Trophoblast cell (in vitro differentiated cells and primary cell): Measurements from ENCODE around the gene TADA3.

Source experiments
- DNase-seq, 2 donors: peaks; one replicate each; pipeline ENCODE4 v3.0.0-alpha.2; 2016
- H2AFZ ChIP-seq: 2 replicates; pipeline ENCODE4 v1.6.1; 2013; ENCODE audit warnings: low read length, moderate library complexity, mild to moderate bottlenecking; ENCODE audit not compliant: insufficient read depth, poor library complexity
- H2AK5ac ChIP-seq: 2 replicates; pipeline ENCODE4 v1.6.1; 2013; ENCODE audit warnings: mild to moderate bottlenecking, low read length
- H2BK120ac ChIP-seq: 2 replicates; pipeline ENCODE4 v1.6.1; 2013; ENCODE audit warnings: low read length, mild to moderate bottlenecking, moderate library complexity; ENCODE audit not compliant: insufficient read depth, poor library complexity
- H2BK12ac ChIP-seq: 2 replicates; pipeline ENCODE4 v1.6.1; 2013; ENCODE audit warnings: mild to moderate bottlenecking, low read length, moderate library complexity
- H2BK5ac ChIP-seq: 2 replicates; pipeline ENCODE4 v1.6.1; 2013; ENCODE audit warnings: low read length, low read depth, moderate library complexity, mild to moderate bottlenecking; ENCODE audit not compliant: poor library complexity
- H3K14ac ChIP-seq: 2 replicates; pipeline ENCODE4 v1.6.1; 2013; ENCODE audit warnings: mild to moderate bottlenecking, low read length
- H3K18ac ChIP-seq: 2 replicates; pipeline ENCODE4 v1.6.1; 2013; ENCODE audit warnings: mild to moderate bottlenecking, low read length
- H3K23ac ChIP-seq: 2 replicates; pipeline ENCODE4 v1.6.1; 2013; ENCODE audit warnings: low read length
- H3K27ac ChIP-seq: 2 replicates; pipeline ENCODE4 v1.5.1; 2013; ENCODE audit warnings: low read depth, mild to moderate bottlenecking, inconsistent platforms, low read length, moderate library complexity
- H3K27me3 ChIP-seq: 2 replicates; pipeline ENCODE4 v1.6.1; 2013; ENCODE audit warnings: inconsistent platforms, mild to moderate bottlenecking, low read length, moderate library complexity; ENCODE audit not compliant: insufficient read depth
- H3K36me3 ChIP-seq, 2 experiments: 1 replicate in 1 of 2; 2 replicates in 1 of 2; pipeline ENCODE4 v1.6.1; 2013; ENCODE audit warnings: low read length in 2 of 2, mild to moderate bottlenecking in 2 of 2, moderate library complexity in 1 of 2; ENCODE audit not compliant: insufficient read depth in 2 of 2, control insufficient read depth in 1 of 2
- H3K4ac ChIP-seq: 2 replicates; pipeline ENCODE4 v1.6.1; 2013; ENCODE audit warnings: low read depth, mild to moderate bottlenecking, low read length, moderate library complexity
- H3K4me1 ChIP-seq, 2 experiments: 1 replicate in 1 of 2; 2 replicates in 1 of 2; pipeline ENCODE4 v1.6.1; 2013; ENCODE audit warnings: low read length in 2 of 2, mild to moderate bottlenecking in 2 of 2, moderate library complexity in 1 of 2; ENCODE audit not compliant: insufficient read depth in 2 of 2, control insufficient read depth in 1 of 2
- H3K4me2 ChIP-seq: 2 replicates; pipeline ENCODE4 v1.6.1; 2013; ENCODE audit warnings: inconsistent platforms, mild to moderate bottlenecking, low read length, moderate library complexity
- H3K4me3 ChIP-seq: 2 replicates; pipeline ENCODE4 v1.5.1; 2013; ENCODE audit warnings: mild to moderate bottlenecking, low read depth, low read length, inconsistent platforms
- H3K79me1 ChIP-seq: one replicate; pipeline ENCODE4 v1.6.1; 2013; ENCODE audit warnings: low read length
- H3K79me2 ChIP-seq: 2 replicates; pipeline ENCODE4 v1.6.1; 2013; ENCODE audit warnings: low read length, mild to moderate bottlenecking; ENCODE audit not compliant: control insufficient read depth, insufficient read depth, poor library complexity
- H3K9ac ChIP-seq: 2 replicates; pipeline ENCODE4 v1.6.1; 2013; ENCODE audit warnings: mild to moderate bottlenecking, low read length
- H3K9me3 ChIP-seq: 2 replicates; pipeline ENCODE4 v1.6.1; 2013; ENCODE audit warnings: low read depth, mild to moderate bottlenecking, control low read depth, inconsistent platforms, low read length; ENCODE audit not compliant: insufficient read depth
- H4K12ac ChIP-seq: 2 replicates; pipeline ENCODE4 v1.6.1; 2013; ENCODE audit warnings: low read depth, mild to moderate bottlenecking, low read length, moderate library complexity
- H4K8ac ChIP-seq: 2 replicates; pipeline ENCODE4 v1.6.1; 2013; ENCODE audit warnings: low read depth, mild to moderate bottlenecking, low read length, moderate library complexity
- H4K91ac ChIP-seq: one replicate; pipeline ENCODE4 v1.6.1; 2013; ENCODE audit warnings: low read depth, mild to moderate bottlenecking, low read length, moderate library complexity
- WGBS: extraction: QIAGEN DNeasy Blood & Tissue Kit; methylation state at CpG from one replicate; pipeline ENCODE4 v1.1.7; 2013; ENCODE audit warnings: missing lambda C conversion rate; ENCODE audit not compliant: insufficient read length, insufficient coverage; ENCODE audit errors: extremely low coverage; 5-methylcytosine and 5-hydroxymethylcytosine counted together

The TADA3 gene

GRCh38 chr3:9736831-9737230 lies 55.4 kb downstream of the TADA3 start:
- no peak overlapping the region for H3K18ac ChIP-seq

GRCh38 chr3:9732740-9733115 lies 59.5 kb downstream of the TADA3 start:
- Histone ChIP-seq H3K4me1 (peaks cover 8 to 10% of the 10 kb centered on the region in 2 experiments), H3K9ac (peak overlapping the region; percentile 68), H2BK120ac (no peak overlapping the region), H3K4me2 (peak overlapping the region; percentile 88), H3K79me2 (peaks cover 17% of the 10 kb centered on the region), H3K4me3 (peak overlapping the region; percentile 27), H3K14ac (no peak overlapping the region), H3K9me3 (no peaks in the 10 kb centered on the region), H3K27ac (no peak overlapping the region), H2BK12ac (no peak overlapping the region), H3K4ac (peak overlapping the region; percentile 97), H2AK5ac (no peak overlapping the region), H3K79me1 (peaks cover 9% of the 10 kb centered on the region), H4K12ac (no peak overlapping the region), H2BK5ac (no peak overlapping the region), H3K23ac (no peak overlapping the region), H3K36me3 (peaks cover 18 to 31% of the 10 kb centered on the region in 2 experiments), H4K91ac (no peak overlapping the region), H3K27me3 (no peaks in the 10 kb centered on the region), H3K18ac (peak overlapping the region; percentile 47), H2AFZ (no peak overlapping the region), H4K8ac (no peak overlapping the region)
- no CpG with 5 or more reads among the region's 7 CpGs for WGBS
- no peak for DNase-seq

More at GRCh38 chr3:9736831-9737230, 55.4 kb downstream of the TADA3 start:
- Histone ChIP-seq H3K9ac (no peak overlapping the region), H2BK5ac (no peak overlapping the region), H3K79me2 (peaks cover 12% of the 10 kb centered on the region), H2AK5ac (no peak overlapping the region), H2BK120ac (no peak overlapping the region), H4K12ac (no peak overlapping the region), H3K23ac (no peak overlapping the region), H3K27me3 (no peaks in the 10 kb centered on the region), H4K8ac (no peak overlapping the region), H3K27ac (no peak overlapping the region), H4K91ac (no peak overlapping the region), H3K4me3 (no peak overlapping the region), H3K4me2 (no peak overlapping the region), H3K4me1 (peaks cover 8 to 10% of the 10 kb centered on the region in 2 experiments), H3K9me3 (no peaks in the 10 kb centered on the region), H3K14ac (no peak overlapping the region), H3K36me3 (peaks cover 50 to 70% of the 10 kb centered on the region in 2 experiments), H3K79me1 (peaks cover 2% of the 10 kb centered on the region), H2BK12ac (no peak overlapping the region), H3K4ac (no peak overlapping the region), H2AFZ (no peak overlapping the region)
- WGBS: no CpG with 5 or more reads among the region's 2 CpGs
- DNase-seq: no peak

GRCh38 chr3:9732080-9732739 lies 60.1 kb downstream of the TADA3 start:
- H3K9ac ChIP-seq: peak overlapping the region; percentile 96
- peak overlapping the region; percentile 100 for H2BK5ac ChIP-seq
- WGBS: no CpG with 5 or more reads among the region's 41 CpGs
- H2AK5ac ChIP-seq: peak overlapping the region; percentile 91
- peak overlapping the region; percentile 75 for H3K18ac ChIP-seq
- H3K4me2 ChIP-seq: peak overlapping the region; percentile 88
- H3K27me3 ChIP-seq: no peaks in the 10 kb centered on the region
- H3K4me3 ChIP-seq: peak overlapping the region; percentile 97
- H3K23ac ChIP-seq: no peak overlapping the region
- H3K79me2 ChIP-seq: peaks cover 17% of the 10 kb centered on the region
- peak overlapping the region; percentile 65 for H2BK12ac ChIP-seq
- peaks cover 8 to 10% of the 10 kb centered on the region in 2 experiments for H3K4me1 ChIP-seq
- H4K8ac ChIP-seq: peak overlapping the region; percentile 99
- H3K27ac ChIP-seq: no peak overlapping the region
- H3K36me3 ChIP-seq: peaks cover 17 to 28% of the 10 kb centered on the region in 2 experiments
- peak overlapping the region; percentile 99 for H4K91ac ChIP-seq
- peaks cover 9% of the 10 kb centered on the region for H3K79me1 ChIP-seq
- peak overlapping the region; percentile 93 for H4K12ac ChIP-seq
- DNase-seq: peak in 1 of 2 donors; percentile 37
- peak overlapping the region; percentile 100 for H2BK120ac ChIP-seq
- H3K14ac ChIP-seq: peak overlapping the region; percentile 99
- H2AFZ ChIP-seq: peak overlapping the region; percentile 99
- H3K4ac ChIP-seq: peak overlapping the region; percentile 97
- H3K9me3 ChIP-seq: no peaks in the 10 kb centered on the region

GRCh38 chr3:9731206-9732079 lies 60.8 kb downstream of the TADA3 start, which contains the start of gene BRPF1:
TSS of gene BRPF1 (plus strand) at chr3:9731735. CDS start at chr3:9734141, 2,406 bp downstream.
- Histone ChIP-seq H3K79me1 (peaks cover 9% of the 10 kb centered on the region), H3K4me3 (peak within 1 kb of the TSS; percentile 97), H3K79me2 (peaks cover 17% of the 10 kb centered on the region), H3K4ac (peak within 1 kb of the TSS; percentile 97), H2BK120ac (peak within 1 kb of the TSS; percentile 100), H3K4me2 (peak within 1 kb of the TSS; percentile 88), H3K27me3 (no peaks in the 10 kb centered on the region), H3K9me3 (no peaks in the 10 kb centered on the region), H4K8ac (peak within 1 kb of the TSS; percentile 99), H4K12ac (peak within 1 kb of the TSS; percentile 93), H3K36me3 (peaks cover 13 to 21% of the 10 kb centered on the region in 2 experiments), H2BK5ac (peak within 1 kb of the TSS; percentile 100), H2AK5ac (peak within 1 kb of the TSS; percentile 91), H3K4me1 (peaks cover 8 to 10% of the 10 kb centered on the region in 2 experiments), H3K9ac (peak within 1 kb of the TSS; percentile 96), H3K14ac (peak within 1 kb of the TSS; percentile 99), H3K18ac (peak within 1 kb of the TSS; percentile 92), H3K23ac (no peak within 1 kb of the TSS), H2BK12ac (peak within 1 kb of the TSS; percentile 72), H4K91ac (peak within 1 kb of the TSS; percentile 99), H2AFZ (peak within 1 kb of the TSS; percentile 99), H3K27ac (peak within 1 kb of the TSS; percentile 92)
- peak; percentile 97 to 99 for DNase-seq
- WGBS: no CpG with 5 or more reads among the region's 88 CpGs
